ENCODE results near the gene MKS1.

GRCh38 chr17:58156839-58157803 is 61.9 kb downstream of the MKS1 start:
- TF ChIP-seq POLR2A (IDR thresholded peaks at IDR 0.05; ENCODE audit: low read depth, low read length) (no peak), POLR2AphosphoS5 (IDR thresholded peaks at IDR 0.05; ENCODE audit: low read depth, low read length) (no peak)

Data from GM12891 (cell line).